Measurements from ENCODE around the gene FRMPD4.

FRMPD4 gene

DNA sequence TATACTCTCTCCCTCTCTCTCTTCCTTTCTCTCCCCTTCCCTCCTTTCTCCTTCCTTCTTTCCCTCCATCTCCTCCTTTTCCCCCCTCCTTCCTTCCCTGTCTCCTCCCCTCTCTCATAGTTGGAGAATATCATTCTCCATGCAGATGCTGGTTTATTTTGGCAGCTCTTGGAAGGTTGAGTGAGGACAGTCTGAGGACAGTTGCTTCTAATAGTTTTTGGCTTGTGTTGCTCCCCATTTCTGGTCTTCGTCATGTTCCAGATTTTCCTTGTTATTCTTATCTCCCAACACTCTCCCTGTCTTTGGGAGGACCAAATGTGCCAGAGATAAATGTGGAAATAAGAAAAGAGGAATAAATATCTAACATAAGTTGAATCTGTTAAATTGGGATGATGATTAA lies 263.0 kb downstream of the FRMPD4 start:
- peak in 1 of 2 donors; percentile 34 for DNase-seq (ENCODE audit: low read depth in 2 of 2)
- TF ChIP-seq, protein P1, sequence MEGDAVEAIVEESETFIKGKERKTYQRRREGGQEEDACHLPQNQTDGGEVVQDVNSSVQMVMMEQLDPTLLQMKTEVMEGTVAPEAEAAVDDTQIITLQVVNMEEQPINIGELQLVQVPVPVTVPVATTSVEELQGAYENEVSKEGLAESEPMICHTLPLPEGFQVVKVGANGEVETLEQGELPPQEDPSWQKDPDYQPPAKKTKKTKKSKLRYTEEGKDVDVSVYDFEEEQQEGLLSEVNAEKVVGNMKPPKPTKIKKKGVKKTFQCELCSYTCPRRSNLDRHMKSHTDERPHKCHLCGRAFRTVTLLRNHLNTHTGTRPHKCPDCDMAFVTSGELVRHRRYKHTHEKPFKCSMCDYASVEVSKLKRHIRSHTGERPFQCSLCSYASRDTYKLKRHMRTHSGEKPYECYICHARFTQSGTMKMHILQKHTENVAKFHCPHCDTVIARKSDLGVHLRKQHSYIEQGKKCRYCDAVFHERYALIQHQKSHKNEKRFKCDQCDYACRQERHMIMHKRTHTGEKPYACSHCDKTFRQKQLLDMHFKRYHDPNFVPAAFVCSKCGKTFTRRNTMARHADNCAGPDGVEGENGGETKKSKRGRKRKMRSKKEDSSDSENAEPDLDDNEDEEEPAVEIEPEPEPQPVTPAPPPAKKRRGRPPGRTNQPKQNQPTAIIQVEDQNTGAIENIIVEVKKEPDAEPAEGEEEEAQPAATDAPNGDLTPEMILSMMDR (IDR thresholded peaks at IDR 0.05; ENCODE audit: low read depth, low read length), result no peak
- no peak overlapping the region for H3K4me3 ChIP-seq (replicated peaks in 1 of 2; ENCODE audit: low read depth in 2 of 2, low read length in 2 of 2)

DNA sequence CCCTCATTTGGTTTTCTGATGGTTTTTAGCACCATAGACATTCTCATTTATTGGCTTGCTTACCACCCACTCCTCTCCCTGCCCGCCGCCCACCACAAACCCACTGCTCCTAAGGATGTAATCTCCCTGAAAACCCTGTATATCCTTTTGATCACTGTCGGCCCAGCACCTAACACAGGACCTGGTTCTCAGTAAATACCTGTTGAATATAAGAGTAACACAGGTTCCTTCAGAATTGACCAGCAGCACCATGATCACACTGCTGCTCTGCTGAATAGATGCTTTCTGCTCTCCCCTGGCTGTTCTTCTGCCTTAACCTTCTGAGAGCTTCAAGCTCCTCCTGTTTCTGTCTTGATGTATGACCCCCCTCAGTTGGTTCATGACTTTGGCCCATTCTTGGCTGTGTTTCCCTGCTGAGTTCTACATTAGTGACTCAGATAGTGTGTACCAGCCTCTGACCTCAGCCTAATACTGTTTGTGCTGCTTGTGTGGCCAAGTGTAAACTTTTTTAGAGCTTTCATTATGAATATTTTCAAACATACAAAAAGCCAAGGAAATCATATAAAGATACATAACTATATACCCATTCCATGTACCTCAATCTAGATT lies 265.3 kb downstream of the FRMPD4 start:
- DNase-seq (ENCODE audit: low read depth in 2 of 2), result peak; percentile 46 to 52
- TF ChIP-seq, protein P1 (IDR thresholded peaks at IDR 0.05; ENCODE audit: low read depth, low read length), result no peak
- no peak overlapping the region for H3K4me3 ChIP-seq (replicated peaks in 1 of 2; ENCODE audit: low read depth in 2 of 2, low read length in 2 of 2)

DNA sequence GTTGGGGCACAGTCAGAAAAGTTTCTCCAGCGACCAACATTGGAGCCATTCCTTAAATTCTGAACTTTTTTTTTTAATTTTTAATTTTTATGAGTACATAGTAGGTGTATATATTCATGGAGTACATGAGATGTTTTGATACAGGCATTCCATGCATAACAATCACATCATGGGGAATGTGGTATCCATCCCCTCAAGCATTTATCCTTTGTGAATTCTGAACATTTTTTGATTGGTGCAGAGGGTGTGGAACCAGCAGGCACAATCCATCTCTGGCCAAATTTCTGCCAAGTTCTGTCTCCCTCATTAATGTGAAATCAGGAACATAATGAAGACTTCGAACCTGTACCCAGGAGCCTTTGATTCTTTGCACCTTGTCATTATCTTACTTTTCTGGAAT lies 267.0 kb downstream of the FRMPD4 start:
- H3K4me3 ChIP-seq (replicated peaks in 1 of 2; ENCODE audit: low read depth in 2 of 2, low read length in 2 of 2), result no peak overlapping the region
- TF ChIP-seq, protein P1 (IDR thresholded peaks at IDR 0.05; ENCODE audit: low read depth, low read length), result no peak
- no peak for DNase-seq (ENCODE audit: low read depth in 2 of 2)

DNA sequence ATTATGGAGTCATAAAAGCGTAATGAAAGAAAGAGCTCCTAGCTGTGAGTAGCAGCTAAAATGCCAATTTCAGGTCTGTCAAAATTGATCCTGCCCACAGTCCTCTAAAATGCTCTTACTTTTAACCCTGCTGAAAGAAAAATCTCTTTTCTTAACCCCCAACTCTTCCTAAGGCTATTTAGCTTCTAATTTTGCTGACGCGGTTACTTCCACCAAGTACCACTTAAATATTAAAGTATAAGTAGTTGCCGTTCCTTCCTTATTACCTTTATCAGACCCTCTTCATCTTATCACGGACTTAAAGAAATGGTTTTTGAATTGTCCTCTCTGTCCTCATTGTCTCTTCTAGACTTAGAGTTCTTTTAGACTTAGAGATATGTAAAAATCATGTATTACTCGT lies 272.2 kb downstream of the FRMPD4 start:
- no peak for DNase-seq (ENCODE audit: low read depth in 2 of 2)
- no peak overlapping the region for H3K4me3 ChIP-seq (replicated peaks in 1 of 2; ENCODE audit: low read depth in 2 of 2, low read length in 2 of 2)
- TF ChIP-seq, protein P1 (IDR thresholded peaks at IDR 0.05; ENCODE audit: low read depth, low read length), result no peak

DNA sequence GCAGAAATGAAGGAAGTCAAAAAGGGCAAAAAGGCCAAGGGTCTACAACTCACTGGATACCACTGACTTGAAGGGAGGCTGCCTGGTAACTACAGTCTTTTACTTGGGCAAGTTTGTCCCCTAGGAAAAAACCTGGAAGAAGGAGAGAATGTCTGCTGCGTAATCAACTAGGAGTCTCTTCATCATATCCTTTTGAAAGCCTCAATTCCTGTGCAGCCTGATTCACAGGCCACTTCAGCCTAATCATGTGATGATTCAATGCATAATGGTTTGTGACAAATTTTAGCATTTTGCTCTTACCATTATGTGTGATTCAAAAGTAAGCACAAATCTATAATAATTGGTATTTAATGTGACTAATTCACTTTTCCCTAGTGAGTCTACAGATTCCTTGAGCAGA lies 273.6 kb downstream of the FRMPD4 start:
- no peak overlapping the region for H3K4me3 ChIP-seq (replicated peaks in 1 of 2; ENCODE audit: low read depth in 2 of 2, low read length in 2 of 2)
- peak in 1 of 2 donors; percentile 70 for DNase-seq (ENCODE audit: low read depth in 2 of 2)
- TF ChIP-seq, protein P1 (IDR thresholded peaks at IDR 0.05; ENCODE audit: low read depth, low read length), result no peak

DNA sequence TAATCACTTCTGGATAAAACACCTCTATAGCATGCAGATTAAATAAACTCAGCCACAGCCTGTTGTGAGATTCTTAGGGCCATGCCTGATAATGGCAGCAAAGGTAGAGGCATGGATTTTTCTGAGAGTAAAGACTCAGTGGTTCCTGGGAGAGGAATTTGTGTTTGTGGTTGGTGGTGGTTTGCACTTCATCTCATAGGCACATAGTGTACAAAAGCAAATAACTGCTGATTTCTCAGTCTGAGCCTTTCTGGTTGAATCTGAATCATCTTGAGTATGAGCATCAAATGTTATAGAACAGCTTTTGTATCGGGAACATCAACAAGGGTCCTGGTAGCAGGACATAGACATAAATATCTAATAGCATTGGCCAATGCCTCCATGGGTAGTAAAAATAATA lies 274.3 kb downstream of the FRMPD4 start:
- TF ChIP-seq, protein P1 (IDR thresholded peaks at IDR 0.05; ENCODE audit: low read depth, low read length), result no peak
- peak in 1 of 2 donors; percentile 43 for DNase-seq (ENCODE audit: low read depth in 2 of 2)
- no peak overlapping the region for H3K4me3 ChIP-seq (replicated peaks in 1 of 2; ENCODE audit: low read depth in 2 of 2, low read length in 2 of 2)

DNA sequence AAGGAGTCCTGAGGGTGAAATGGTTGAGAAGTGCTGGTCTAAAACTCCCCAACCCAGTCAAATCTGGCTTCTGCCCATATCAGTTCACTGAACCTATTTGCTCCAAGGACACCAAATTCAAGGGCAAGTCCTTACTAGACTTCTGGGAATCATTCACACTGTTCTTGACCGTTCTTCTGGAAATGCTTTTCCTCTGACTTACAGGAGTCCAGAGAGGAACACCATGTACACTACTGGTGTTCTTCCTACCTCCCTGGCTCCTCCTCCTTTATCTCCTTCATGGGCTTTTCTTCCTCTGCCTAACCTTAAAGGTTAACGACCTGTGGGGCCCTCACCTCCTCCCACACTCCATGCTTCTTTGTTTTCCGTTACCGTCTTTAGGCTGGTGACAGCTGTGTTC lies 281.3 kb downstream of the FRMPD4 start:
- TF ChIP-seq, protein P1 (IDR thresholded peaks at IDR 0.05; ENCODE audit: low read depth, low read length), result no peak
- DNase-seq (ENCODE audit: low read depth in 2 of 2), result peak in 1 of 2 donors; percentile 65
- H3K4me3 ChIP-seq (replicated peaks in 1 of 2; ENCODE audit: low read depth in 2 of 2, low read length in 2 of 2), result no peak overlapping the region

Data from cardiac fibroblast (primary cell).